ENCODE data around the gene DPP10.

The DPP10 gene

DNA sequence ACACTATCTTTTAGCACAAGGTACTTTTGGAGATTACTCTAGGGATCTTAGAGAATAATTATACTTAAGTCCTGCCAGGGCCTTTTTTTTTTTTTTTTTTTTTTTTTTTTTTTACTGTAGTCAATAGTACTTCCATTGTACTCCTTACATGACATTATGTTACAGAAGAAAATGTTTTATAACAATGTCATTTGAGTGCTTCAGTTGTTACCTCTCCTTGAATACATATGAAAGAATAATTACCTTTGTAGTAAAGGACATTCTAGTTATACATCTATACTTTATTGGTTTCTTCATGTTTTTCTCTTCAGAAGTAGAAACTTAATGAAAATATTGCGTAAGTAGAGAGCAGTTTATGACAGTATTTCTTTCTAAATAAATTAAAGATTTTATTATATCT lies 834.9 kb downstream of the DPP10 start:
- DNase-seq (ENCODE audit: low read depth): no peak
- TF ChIP-seq, protein P1, sequence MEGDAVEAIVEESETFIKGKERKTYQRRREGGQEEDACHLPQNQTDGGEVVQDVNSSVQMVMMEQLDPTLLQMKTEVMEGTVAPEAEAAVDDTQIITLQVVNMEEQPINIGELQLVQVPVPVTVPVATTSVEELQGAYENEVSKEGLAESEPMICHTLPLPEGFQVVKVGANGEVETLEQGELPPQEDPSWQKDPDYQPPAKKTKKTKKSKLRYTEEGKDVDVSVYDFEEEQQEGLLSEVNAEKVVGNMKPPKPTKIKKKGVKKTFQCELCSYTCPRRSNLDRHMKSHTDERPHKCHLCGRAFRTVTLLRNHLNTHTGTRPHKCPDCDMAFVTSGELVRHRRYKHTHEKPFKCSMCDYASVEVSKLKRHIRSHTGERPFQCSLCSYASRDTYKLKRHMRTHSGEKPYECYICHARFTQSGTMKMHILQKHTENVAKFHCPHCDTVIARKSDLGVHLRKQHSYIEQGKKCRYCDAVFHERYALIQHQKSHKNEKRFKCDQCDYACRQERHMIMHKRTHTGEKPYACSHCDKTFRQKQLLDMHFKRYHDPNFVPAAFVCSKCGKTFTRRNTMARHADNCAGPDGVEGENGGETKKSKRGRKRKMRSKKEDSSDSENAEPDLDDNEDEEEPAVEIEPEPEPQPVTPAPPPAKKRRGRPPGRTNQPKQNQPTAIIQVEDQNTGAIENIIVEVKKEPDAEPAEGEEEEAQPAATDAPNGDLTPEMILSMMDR (IDR thresholded peaks at IDR 0.05; ENCODE audit: insufficient read depth, low read depth, low read length, missing control alignments): no peak
- H3K4me3 ChIP-seq (ENCODE audit: low read length): no peak overlapping the region

DNA sequence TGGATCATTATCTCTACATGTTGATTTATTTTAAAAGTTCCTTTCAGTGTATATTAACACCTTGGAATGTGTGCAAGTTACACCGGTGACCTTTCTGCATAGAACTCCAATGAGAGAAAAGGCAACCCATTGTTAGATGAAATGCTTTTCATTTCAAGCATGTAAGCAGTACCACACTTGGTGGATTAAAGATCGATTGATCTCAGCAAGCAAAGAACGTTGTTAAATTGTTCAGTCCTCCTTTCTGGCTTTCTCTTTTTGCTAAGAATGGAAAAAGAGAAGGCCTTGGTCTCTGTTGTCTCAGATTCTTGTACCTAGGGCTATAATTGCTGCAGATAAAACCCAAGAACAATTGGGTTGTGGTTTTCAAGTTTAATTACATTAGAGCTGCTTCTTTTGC lies 843.0 kb downstream of the DPP10 start:
- no peak overlapping the region for H3K4me3 ChIP-seq (ENCODE audit: low read length)
- TF ChIP-seq, protein P1 (IDR thresholded peaks at IDR 0.05; ENCODE audit: insufficient read depth, low read depth, low read length, missing control alignments): no peak
- DNase-seq (ENCODE audit: low read depth): no peak

DNA sequence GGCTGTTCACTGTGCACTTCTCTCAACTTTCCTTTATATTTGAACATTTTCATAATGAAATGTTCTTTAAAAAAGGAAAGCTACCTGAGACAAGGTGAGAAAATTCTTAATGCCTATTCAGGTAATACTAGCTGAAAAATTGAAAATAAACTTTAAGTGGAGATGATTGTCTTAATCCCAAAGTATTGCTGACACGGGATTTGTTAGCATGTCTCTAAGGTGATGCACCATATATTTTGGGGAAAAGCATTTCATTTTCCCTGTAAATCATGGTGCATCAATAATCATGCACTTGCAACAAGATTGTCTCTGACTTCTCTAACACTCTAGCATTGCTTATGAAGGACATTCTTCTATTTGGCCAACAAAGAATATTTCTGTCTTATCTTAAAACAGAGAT lies 848.0 kb downstream of the DPP10 start:
- TF ChIP-seq, protein P1 (IDR thresholded peaks at IDR 0.05; ENCODE audit: insufficient read depth, low read depth, low read length, missing control alignments): no peak
- DNase-seq (ENCODE audit: low read depth): no peak
- H3K4me3 ChIP-seq (ENCODE audit: low read length): no peak overlapping the region

DNA sequence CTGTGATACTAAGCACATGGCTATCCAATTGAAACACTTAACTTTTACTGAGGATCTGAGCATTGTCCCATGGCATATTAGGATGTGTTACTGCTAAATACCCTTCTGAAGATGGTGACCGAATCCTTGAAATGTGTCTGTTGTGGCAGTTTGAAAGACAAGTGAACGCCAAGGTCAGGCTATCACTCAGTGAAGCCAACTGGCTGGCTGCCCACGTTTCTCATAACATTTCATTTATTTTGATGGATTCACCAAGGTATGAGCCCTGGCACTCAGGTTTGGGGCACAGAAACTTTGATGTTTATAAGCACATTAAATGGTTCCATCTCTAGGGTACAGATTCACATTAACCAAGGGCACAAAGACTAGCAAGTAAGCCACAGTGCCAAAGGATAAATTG lies 850.3 kb downstream of the DPP10 start:
- DNase-seq (ENCODE audit: low read depth): no peak
- H3K4me3 ChIP-seq (ENCODE audit: low read length): no peak overlapping the region

DNA sequence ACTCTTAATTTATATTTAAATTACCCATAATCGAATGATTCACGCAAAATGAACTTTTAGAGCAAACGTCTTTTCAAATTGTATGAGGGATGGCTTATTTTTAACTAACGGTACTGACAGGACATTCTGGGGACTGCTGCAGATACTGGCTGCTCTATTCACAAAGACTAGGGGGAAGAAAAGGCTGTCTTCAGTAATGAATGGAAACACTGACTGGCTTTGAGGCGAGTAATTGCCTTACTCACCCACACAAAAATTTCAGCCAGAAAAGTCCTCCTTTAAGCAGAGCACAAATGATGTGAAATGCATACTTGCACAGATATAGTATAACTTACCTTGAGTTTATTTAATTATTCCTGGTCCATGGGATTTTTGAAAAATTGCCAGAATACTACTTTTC lies 852.6 kb downstream of the DPP10 start:
- no peak overlapping the region for H3K4me3 ChIP-seq (ENCODE audit: low read length)
- TF ChIP-seq, protein P1 (IDR thresholded peaks at IDR 0.05; ENCODE audit: insufficient read depth, low read depth, low read length, missing control alignments): no peak
- no peak for DNase-seq (ENCODE audit: low read depth)

More for the DNA sequence above, 850.3 kb downstream of the DPP10 start:
- TF ChIP-seq, protein P1 (IDR thresholded peaks at IDR 0.05; ENCODE audit: insufficient read depth, low read depth, low read length, missing control alignments): no peak

DNA sequence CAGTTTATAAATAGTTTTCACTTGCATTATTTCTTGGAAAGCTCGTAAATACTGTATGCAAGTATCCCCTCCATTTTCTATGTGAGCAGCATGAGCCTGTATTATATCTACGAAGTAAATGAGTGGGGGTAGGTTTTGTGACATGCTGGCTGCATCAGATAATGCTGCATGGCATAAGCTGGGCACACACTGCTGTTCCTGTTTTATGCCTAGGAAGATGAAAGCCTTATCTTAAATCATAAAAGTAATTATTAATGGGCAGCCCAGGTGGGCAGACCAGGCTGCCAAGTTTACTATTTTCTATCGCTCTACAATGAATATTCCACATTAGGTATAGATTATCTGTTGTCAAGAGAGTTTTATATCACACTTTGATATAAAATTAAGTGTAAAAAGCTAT lies 854.6 kb downstream of the DPP10 start:
- no peak overlapping the region for H3K4me3 ChIP-seq (ENCODE audit: low read length)
- no peak for DNase-seq (ENCODE audit: low read depth)
- TF ChIP-seq, protein P1 (IDR thresholded peaks at IDR 0.05; ENCODE audit: insufficient read depth, low read depth, low read length, missing control alignments): no peak

DNA sequence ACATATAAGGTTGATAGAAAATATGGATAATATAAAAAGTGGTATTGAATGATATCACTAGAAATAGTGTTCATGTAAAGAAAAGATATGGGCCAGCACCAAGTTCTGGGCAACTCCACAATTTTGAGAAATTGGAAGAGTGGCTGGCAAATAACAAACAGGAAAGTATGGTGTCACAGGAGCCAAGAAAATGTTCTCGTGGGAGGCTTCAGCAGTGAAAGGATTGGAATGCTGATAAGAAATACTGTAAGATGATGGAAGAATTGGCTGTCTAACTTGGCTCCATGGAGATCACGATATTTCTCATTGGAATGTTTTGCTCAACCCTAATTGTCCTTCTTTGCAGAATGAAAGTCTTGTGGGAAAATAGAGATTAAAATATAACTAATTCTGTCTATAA lies 856.8 kb downstream of the DPP10 start:
- DNase-seq (ENCODE audit: low read depth): no peak
- TF ChIP-seq, protein P1 (IDR thresholded peaks at IDR 0.05; ENCODE audit: insufficient read depth, low read depth, low read length, missing control alignments): no peak
- H3K4me3 ChIP-seq (ENCODE audit: low read length): no peak overlapping the region

Measured in epithelial cell of esophagus (primary cell).